ENCODE measurements around the gene TBX2. TPM values are rescaled to one million over a fixed set of nuclear protein-coding genes. Genes with fewer than 3 reads are reported as not detected.
A peak's percentile ranks its signal among the peaks of the same experiment; 100 is the strongest.

TBX2 gene
- total and polyA plus RNA-seq, 9 donors, result 8.9 to 20.4 (median 10.8) TPM

DNA sequence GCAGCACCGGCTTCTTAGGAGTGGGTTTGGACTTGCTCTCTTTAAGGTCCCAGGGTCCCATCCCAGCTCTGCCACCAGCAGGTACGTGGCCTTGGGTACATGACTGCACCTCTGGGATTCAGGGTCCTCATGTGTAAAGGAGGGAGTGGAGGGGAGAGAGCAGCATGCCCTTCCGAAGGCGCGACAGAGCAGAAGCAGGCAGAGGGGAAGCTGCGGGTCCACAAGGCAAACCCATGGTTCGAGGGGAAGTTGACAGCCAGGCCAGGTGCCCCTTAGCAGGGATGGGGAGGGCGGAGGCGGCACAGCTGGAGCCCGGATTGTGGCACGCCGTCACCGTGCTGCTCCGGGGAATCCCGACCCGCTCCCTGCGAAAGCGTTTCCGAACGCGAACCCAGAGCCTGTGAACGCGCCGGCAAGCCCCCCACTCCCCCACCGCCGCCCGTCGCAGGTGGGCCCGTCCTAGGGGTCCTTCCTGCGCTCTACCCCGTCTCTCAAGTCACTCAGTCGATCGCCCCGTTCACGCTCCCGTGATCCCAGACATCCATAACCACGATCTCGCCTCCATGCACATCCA lies 4.1 kb upstream of the TBX2 start:
- no peak for DNase-seq
- H3K27ac ChIP-seq (ENCODE audit: low read length), result peak overlapping the region; percentile 13
- H3K27me3 ChIP-seq (ENCODE audit: control insufficient read depth, insufficient read depth, low read length), result peaks cover 68% of the 10 kb centered on the region
- H3K4me3 ChIP-seq (ENCODE audit: low read length), result no peak overlapping the region
- no peaks in the 10 kb centered on the region for H3K9me3 ChIP-seq (replicated peaks; ENCODE audit: control insufficient read depth, low read depth, low read length)
- H3K4me1 ChIP-seq (ENCODE audit: control insufficient read depth, insufficient read depth, low read length), result peaks cover 30% of the 10 kb centered on the region
- WGBS (ENCODE audit: insufficient coverage), result 50% methylated on average over 29 of the region's 38 CpGs
- H3K36me3 ChIP-seq (ENCODE audit: control insufficient read depth, insufficient read depth, low read length), result no peaks in the 10 kb centered on the region

DNA sequence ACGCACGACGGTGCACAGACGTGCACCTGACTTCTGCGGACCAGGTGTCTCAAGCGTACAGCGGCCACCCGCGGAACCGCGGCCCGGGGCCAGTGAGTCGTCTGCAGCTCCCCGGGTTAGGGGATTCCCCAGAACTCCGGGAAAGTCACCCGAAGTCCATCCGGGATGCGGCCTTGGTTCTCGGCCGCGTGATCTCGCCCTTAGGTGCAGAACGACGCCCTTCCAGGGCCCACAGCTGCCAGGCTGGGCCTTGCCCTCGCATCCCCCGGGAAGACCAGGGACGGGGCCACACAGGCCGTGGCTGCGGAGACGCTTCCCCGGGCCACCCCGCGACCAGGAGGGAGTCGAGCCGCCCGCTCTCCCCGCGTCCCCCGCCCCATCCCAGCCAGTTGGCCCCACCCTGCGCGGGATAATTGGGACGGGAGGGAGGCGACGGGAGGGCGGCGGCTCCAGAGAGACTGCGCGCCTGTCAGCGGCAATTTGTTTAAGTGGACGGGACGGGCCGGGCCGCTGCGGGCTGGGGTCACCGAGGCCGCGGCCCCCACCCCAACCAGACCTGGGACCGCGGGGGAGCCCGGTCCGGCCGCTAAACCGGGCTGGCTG lies 3.6 kb upstream of the TBX2 start:
- Histone ChIP-seq H3K27ac (ENCODE audit: low read length) (no peak overlapping the region), H3K27me3 (ENCODE audit: control insufficient read depth, insufficient read depth, low read length) (peaks cover 71% of the 10 kb centered on the region), H3K4me1 (ENCODE audit: control insufficient read depth, insufficient read depth, low read length) (peaks cover 35% of the 10 kb centered on the region), H3K4me3 (ENCODE audit: low read length) (no peak overlapping the region), H3K9me3 (replicated peaks; ENCODE audit: control insufficient read depth, low read depth, low read length) (no peaks in the 10 kb centered on the region), H3K36me3 (ENCODE audit: control insufficient read depth, insufficient read depth, low read length) (no peaks in the 10 kb centered on the region)
- no peak for DNase-seq
- 9% methylated on average over 63 of the region's 63 CpGs for WGBS (ENCODE audit: insufficient coverage)

DNA sequence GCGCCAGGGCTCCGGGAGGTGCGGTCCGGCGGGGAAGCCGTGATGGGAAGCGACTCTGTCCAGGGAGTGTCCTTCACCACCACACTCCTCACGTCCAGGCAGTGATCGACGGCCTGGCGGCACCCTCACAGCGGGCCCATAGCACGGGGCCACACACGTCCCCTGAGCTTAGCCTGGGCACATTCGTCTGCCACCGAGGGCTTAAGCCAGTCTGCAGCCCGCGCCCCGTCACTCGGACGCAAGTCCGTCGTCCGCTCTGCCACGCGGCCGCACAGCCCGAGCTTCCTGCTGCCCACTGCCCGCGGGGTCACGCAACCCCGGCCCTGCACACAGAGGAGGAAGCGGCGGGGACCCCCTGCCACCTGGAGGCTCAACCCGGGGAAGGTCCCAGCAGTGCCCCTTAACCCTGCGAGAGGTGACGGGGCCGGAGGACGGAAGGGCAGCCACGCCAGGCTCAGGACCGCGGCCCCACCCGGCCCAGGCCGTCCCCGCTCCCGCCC lies 3.0 kb upstream of the TBX2 start:
- no peaks in the 10 kb centered on the region for H3K36me3 ChIP-seq (ENCODE audit: control insufficient read depth, insufficient read depth, low read length)
- H3K4me1 ChIP-seq (ENCODE audit: control insufficient read depth, insufficient read depth, low read length), result peaks cover 39% of the 10 kb centered on the region
- H3K4me3 ChIP-seq (ENCODE audit: low read length), result peak overlapping the region; percentile 28
- H3K27ac ChIP-seq (ENCODE audit: low read length), result no peak overlapping the region
- H3K9me3 ChIP-seq (replicated peaks; ENCODE audit: control insufficient read depth, low read depth, low read length), result no peaks in the 10 kb centered on the region
- WGBS (ENCODE audit: insufficient coverage), result 4% methylated on average over 46 of the region's 46 CpGs
- peaks cover 77% of the 10 kb centered on the region for H3K27me3 ChIP-seq (ENCODE audit: control insufficient read depth, insufficient read depth, low read length)
- DNase-seq, result no peak

DNA sequence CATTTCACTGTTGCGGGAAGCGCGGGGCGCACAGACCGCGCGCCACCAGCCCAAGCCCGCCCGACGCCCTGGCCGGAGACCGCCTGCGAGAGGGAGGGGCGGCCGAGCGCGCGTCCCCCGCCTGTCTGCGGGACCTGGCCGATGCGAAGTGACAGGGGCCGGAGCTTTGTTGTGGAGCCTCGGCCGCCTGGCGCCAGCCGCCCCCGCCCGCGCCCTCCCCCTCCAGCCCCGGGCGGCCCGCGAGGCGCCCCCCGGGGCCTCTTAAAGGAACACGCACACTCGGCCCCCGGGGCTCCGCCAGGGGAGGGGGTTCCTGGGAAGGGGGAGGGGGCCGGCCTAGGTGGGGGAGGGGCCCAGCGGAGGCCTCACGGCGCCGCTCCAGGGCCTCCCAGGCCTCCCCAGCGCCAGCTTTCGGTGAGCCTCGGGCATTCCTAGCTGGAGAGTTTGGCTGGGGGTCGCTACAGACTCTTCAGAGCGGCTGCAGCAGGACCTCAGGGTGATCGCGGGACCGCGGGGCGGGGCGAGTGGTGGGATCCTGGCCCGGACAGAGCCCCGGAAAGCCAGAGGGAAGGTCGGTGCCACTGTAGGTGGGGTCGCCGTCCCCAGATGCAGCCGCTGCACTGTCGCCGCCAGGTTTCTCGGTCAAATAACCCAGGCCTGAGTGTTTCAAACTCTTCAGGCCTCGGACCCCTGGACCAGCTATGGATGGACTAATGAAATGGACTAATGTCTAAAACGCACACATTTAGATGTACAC lies 2.4 kb upstream of the TBX2 start:
- under 1% methylated on average over 52 of the region's 67 CpGs for WGBS (ENCODE audit: insufficient coverage)
- H3K27me3 ChIP-seq (ENCODE audit: control insufficient read depth, insufficient read depth, low read length), result peaks cover 81% of the 10 kb centered on the region
- no peaks in the 10 kb centered on the region for H3K36me3 ChIP-seq (ENCODE audit: control insufficient read depth, insufficient read depth, low read length)
- H3K4me3 ChIP-seq (ENCODE audit: low read length), result peak overlapping the region; percentile 45
- peak; percentile 56 for DNase-seq
- H3K27ac ChIP-seq (ENCODE audit: low read length), result peak overlapping the region; percentile 69
- no peaks in the 10 kb centered on the region for H3K9me3 ChIP-seq (replicated peaks; ENCODE audit: control insufficient read depth, low read depth, low read length)
- peaks cover 39% of the 10 kb centered on the region for H3K4me1 ChIP-seq (ENCODE audit: control insufficient read depth, insufficient read depth, low read length)

DNA sequence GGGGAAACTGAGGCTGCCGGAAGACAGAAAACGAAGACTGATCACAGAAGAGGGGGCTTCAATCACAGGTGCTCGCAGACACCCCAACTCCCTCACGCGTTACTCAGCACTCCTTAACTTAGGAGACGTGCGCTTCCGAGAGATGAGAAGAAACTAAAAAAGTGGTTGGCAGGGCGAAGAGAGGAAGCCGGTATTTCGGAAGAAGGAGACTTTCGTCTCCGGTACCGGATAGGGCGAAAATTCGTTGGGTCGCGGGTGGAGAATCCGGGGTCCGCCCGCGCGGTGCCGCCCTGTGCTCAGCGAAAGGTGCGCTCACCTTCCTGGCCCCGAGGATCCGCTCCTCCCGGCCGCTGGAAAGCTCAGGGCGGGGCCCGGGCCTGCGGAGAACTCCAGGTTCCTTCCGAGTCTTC lies 917 bp upstream of the TBX2 start:
- H3K27ac ChIP-seq (ENCODE audit: low read length), result peak overlapping the region; percentile 3
- H3K4me3 ChIP-seq (ENCODE audit: low read length), result peak overlapping the region; percentile 45
- no peak for DNase-seq
- H3K27me3 ChIP-seq (ENCODE audit: control insufficient read depth, insufficient read depth, low read length), result peaks cover 93% of the 10 kb centered on the region
- peaks cover 46% of the 10 kb centered on the region for H3K4me1 ChIP-seq (ENCODE audit: control insufficient read depth, insufficient read depth, low read length)
- WGBS (ENCODE audit: insufficient coverage), result under 1% methylated on average over 28 of the region's 34 CpGs
- no peaks in the 10 kb centered on the region for H3K9me3 ChIP-seq (replicated peaks; ENCODE audit: control insufficient read depth, low read depth, low read length)
- H3K36me3 ChIP-seq (ENCODE audit: control insufficient read depth, insufficient read depth, low read length), result peaks cover 2% of the 10 kb centered on the region

DNA sequence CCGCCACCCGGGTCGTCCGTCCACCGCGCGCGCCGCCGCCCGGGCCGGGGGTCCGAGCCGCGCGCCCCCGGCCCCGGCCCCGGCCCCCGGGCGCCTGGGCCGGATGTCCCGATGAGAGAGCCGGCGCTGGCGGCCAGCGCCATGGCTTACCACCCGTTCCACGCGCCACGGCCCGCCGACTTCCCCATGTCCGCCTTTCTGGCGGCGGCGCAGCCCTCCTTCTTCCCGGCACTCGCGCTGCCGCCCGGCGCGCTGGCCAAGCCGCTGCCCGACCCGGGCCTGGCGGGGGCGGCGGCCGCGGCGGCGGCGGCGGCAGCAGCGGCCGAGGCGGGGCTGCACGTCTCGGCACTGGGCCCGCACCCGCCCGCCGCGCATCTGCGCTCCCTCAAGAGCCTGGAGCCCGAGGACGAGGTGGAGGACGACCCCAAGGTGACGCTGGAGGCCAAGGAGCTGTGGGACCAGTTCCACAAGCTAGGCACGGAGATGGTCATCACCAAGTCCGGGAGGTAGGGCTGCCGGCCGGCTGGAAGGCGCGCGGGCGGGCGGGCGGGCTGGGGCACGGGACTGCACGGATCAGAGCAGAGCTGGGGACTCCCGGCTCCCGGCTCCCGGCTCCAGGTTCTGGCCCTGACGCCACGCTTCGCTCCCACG lies 548 bp downstream of the TBX2 start:
- peak; percentile 60 for DNase-seq
- peaks cover 2% of the 10 kb centered on the region for H3K36me3 ChIP-seq (ENCODE audit: control insufficient read depth, insufficient read depth, low read length)
- peak overlapping the region; percentile 75 for H3K27ac ChIP-seq (ENCODE audit: low read length)
- H3K27me3 ChIP-seq (ENCODE audit: control insufficient read depth, insufficient read depth, low read length), result peaks cover 93% of the 10 kb centered on the region
- WGBS (ENCODE audit: insufficient coverage), result under 1% methylated on average over 82 of the region's 90 CpGs
- no peaks in the 10 kb centered on the region for H3K9me3 ChIP-seq (replicated peaks; ENCODE audit: control insufficient read depth, low read depth, low read length)
- peak overlapping the region; percentile 51 for H3K4me3 ChIP-seq (ENCODE audit: low read length)
- H3K4me1 ChIP-seq (ENCODE audit: control insufficient read depth, insufficient read depth, low read length), result peaks cover 56% of the 10 kb centered on the region

DNA sequence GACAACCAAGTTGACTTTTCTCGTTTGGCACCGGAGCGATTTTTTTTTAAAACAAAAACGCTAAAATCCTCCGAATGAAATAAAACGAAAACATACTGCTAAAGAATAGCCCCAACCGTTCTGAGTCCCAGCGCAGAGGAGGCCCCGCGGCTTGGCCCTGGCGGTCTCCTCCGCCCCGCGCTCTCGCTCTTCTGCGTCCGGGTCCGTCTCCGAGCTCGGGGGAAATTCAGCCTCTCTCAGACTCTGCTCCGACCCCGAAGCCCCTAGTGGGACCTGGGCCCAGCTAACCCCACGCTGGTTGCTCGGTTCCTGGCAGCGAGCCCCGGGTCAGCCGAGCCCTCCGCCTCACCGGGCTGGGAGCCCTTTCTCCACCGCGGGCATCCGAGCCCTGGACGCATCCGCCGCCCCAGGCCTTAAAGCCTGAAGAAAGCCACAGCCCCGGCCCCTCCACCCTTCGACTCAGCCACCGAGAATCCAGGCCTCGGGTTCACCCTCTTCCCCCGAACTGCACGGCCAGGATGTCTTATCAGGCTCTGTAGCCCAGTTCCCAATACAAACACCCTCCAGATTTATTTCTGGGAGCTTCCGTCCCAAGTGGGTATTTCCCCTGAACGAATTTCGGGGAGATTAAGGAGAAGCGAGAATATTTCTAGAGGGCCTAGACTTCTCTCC lies 1.2 kb downstream of the TBX2 start:
- peaks cover 2% of the 10 kb centered on the region for H3K36me3 ChIP-seq (ENCODE audit: control insufficient read depth, insufficient read depth, low read length)
- WGBS (ENCODE audit: insufficient coverage), result 2% methylated on average over 42 of the region's 45 CpGs
- H3K9me3 ChIP-seq (replicated peaks; ENCODE audit: control insufficient read depth, low read depth, low read length), result no peaks in the 10 kb centered on the region
- peaks cover 93% of the 10 kb centered on the region for H3K27me3 ChIP-seq (ENCODE audit: control insufficient read depth, insufficient read depth, low read length)
- DNase-seq, result peak; percentile 57
- peak overlapping the region; percentile 51 for H3K4me3 ChIP-seq (ENCODE audit: low read length)
- peaks cover 56% of the 10 kb centered on the region for H3K4me1 ChIP-seq (ENCODE audit: control insufficient read depth, insufficient read depth, low read length)
- H3K27ac ChIP-seq (ENCODE audit: low read length), result peak overlapping the region; percentile 75

DNA sequence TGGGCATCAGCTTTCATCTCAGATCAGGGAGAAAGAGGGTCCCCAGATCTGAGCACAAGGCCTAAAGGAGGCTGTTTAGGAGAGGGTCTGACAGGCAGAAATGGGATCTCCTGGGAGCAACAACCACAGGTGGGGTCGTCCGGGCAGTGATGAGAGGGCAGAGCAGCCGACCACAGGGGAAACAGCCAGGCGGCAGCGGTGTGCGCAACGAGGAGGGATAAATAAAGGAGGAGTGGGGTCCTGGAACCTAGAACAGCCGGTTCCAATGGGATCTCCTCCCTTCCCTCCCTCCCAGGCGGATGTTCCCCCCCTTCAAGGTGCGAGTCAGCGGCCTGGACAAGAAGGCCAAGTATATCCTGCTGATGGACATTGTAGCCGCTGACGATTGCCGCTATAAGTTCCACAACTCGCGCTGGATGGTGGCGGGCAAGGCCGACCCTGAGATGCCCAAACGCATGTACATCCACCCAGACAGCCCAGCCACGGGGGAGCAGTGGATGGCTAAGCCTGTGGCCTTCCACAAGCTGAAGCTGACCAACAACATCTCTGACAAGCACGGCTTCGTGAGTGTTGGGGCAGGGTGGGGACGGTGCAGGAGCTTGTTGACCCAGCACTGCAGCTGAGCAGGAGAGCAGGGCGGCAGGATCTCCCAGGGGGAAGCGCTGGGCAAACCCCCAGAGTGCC lies 1.9 kb downstream of the TBX2 start:
- peak overlapping the region; percentile 51 for H3K4me3 ChIP-seq (ENCODE audit: low read length)
- WGBS (ENCODE audit: insufficient coverage), result 53% methylated on average over 17 of the region's 25 CpGs
- H3K36me3 ChIP-seq (ENCODE audit: control insufficient read depth, insufficient read depth, low read length), result peaks cover 7% of the 10 kb centered on the region
- no peak for DNase-seq
- peaks cover 58% of the 10 kb centered on the region for H3K4me1 ChIP-seq (ENCODE audit: control insufficient read depth, insufficient read depth, low read length)
- H3K27me3 ChIP-seq (ENCODE audit: control insufficient read depth, insufficient read depth, low read length), result peaks cover 92% of the 10 kb centered on the region
- H3K27ac ChIP-seq (ENCODE audit: low read length), result peak overlapping the region; percentile 75
- H3K9me3 ChIP-seq (replicated peaks; ENCODE audit: control insufficient read depth, low read depth, low read length), result no peaks in the 10 kb centered on the region

DNA sequence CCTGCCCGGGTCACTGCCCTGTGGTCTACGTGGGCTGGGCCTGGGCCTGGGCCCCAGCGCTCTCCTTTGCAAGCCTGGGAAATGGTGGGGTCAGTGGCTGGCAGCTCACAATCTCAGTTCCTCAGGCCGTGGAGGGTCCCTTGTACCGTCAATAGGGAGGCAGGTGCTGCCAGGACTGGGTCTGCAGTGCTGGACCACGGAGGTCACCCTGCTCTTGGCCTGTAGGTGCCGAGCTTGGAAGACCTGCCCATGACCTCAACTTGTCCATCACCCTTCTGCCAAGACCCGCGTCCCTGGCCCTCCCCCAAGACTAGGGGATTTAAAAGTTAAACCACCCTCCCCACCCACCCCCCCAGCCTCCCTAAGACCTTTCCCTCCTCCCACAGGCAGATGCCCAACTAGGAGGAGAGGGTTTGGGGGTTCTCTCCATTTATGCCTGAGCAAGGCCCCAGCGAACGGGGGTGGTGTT lies 2.5 kb downstream of the TBX2 start:
- Histone ChIP-seq H3K9me3 (replicated peaks; ENCODE audit: control insufficient read depth, low read depth, low read length) (no peaks in the 10 kb centered on the region), H3K27me3 (ENCODE audit: control insufficient read depth, insufficient read depth, low read length) (peaks cover 93% of the 10 kb centered on the region), H3K4me1 (ENCODE audit: control insufficient read depth, insufficient read depth, low read length) (peaks cover 56% of the 10 kb centered on the region), H3K36me3 (ENCODE audit: control insufficient read depth, insufficient read depth, low read length) (peaks cover 7% of the 10 kb centered on the region), H3K4me3 (ENCODE audit: low read length) (peak overlapping the region; percentile 51), H3K27ac (ENCODE audit: low read length) (peak overlapping the region; percentile 55)
- no peak for DNase-seq
- 46% methylated on average over 8 of the region's 11 CpGs for WGBS (ENCODE audit: insufficient coverage)
